ENCODE measurements around the gene DGKB.

GRCh38 chr7:14207138-14207537, 695.4 kb downstream of the DGKB start:
- no peak for TF ChIP-seq CTCF (IDR thresholded peaks at IDR 0.05)
- TF ChIP-seq POLR2A (IDR thresholded peaks at IDR 0.05), result no peak
